ENCODE measurements around the gene TRERF1. TPM values are rescaled to one million over a fixed set of nuclear protein-coding genes. Genes with fewer than 3 reads are reported as not detected.

The TRERF1 gene
- total and polyA plus RNA-seq, 2 of the 4 experiments (the other 2 are of a cell fraction) = 6.3 to 9.9 TPM

GRCh38 chr6:42449917-42450476 is 1.7 kb downstream of the TRERF1 start:
- peak overlapping the region; percentile 95 for H3K23ac ChIP-seq (ENCODE audit: low read depth, low read length)
- peak overlapping the region; percentile 61; the same call in 1 of the 2 replicates for H4K5ac ChIP-seq (ENCODE audit: low read depth, low read length)
- no peaks in the 10 kb centered on the region for H3K9me3 ChIP-seq (ENCODE audit: control insufficient read depth, insufficient read depth, low read length)
- peak overlapping the region; percentile 29; the same call in 2 of the 3 replicates for H2BK15ac ChIP-seq (ENCODE audit: low read depth, low read length)
- TF ChIP-seq RFX5 (IDR thresholded peaks at IDR 0.05; ENCODE audit: low read depth, low read length) = no peak
- no peak for TF ChIP-seq CEBPB (IDR thresholded peaks at IDR 0.05; ENCODE audit: low read depth, low read length)
- no peak for TF ChIP-seq MXI1 (IDR thresholded peaks at IDR 0.05; ENCODE audit: borderline replicate concordance, low read depth, low read length)
- no peak for TF ChIP-seq RAD21 (IDR thresholded peaks at IDR 0.05; ENCODE audit: low read length)
- TF ChIP-seq CHD1 (IDR thresholded peaks at IDR 0.05; ENCODE audit: low read depth, low read length) = no peak
- no peak for TF ChIP-seq RCOR1 (IDR thresholded peaks at IDR 0.05; ENCODE audit: insufficient replicate concordance, low read length)
- TF ChIP-seq MAFK (IDR thresholded peaks at IDR 0.05; ENCODE audit: low read depth, low read length) = no peak
- no peak for TF ChIP-seq BHLHE40 (IDR thresholded peaks at IDR 0.05; ENCODE audit: low read depth, low read length)
- in situ Hi-C loops (cut with MboI; ENCODE audit: low sequenced_read_pairs) (no loop called here), dilution Hi-C loops (cut with HindIII; ENCODE audit: low sequenced_read_pairs, unreplicated experiment) (no loop called here), intact Hi-C loops (cut with micrococcal nuclease) (loop anchor here (2.0 to 10.0 kb wide), 3 partner anchors 83 to 168 kb away; no protein-coding TSS in a partner anchor)
- H3K27ac ChIP-seq (ENCODE audit: insufficient read depth, low read length) = peak overlapping the region; percentile 95
- peak overlapping the region; percentile 87 for H3K14ac ChIP-seq (replicated peaks; ENCODE audit: low read depth, low read length)
- POLR2A ChIA-PET (ENCODE audit: unreplicated experiment) = no interaction called here
- H3K79me1 ChIP-seq (ENCODE audit: low read depth in 1 of 2, low read length in 2 of 2) = peaks cover 19 to 59% of the 10 kb centered on the region in 2 experiments
- peak overlapping the region; percentile 97 for H2BK5ac ChIP-seq (ENCODE audit: low read depth, low read length, poor library complexity, severe bottlenecking)
- H3K27me3 ChIP-seq (ENCODE audit: control insufficient read depth, insufficient read depth, low read length) = no peaks in the 10 kb centered on the region
- H3K4me3 ChIP-seq (ENCODE audit: insufficient read depth, low read depth, low read length) = peak overlapping the region; percentile 88
- H2BK120ac ChIP-seq (ENCODE audit: low read depth, low read length) = peak overlapping the region; percentile 95
- peak overlapping the region; percentile 94 for H3K4ac ChIP-seq (ENCODE audit: low read depth, low read length)
- H4K91ac ChIP-seq (ENCODE audit: insufficient read depth, low read depth, low read length) = peak overlapping the region; percentile 87
- peak overlapping the region; percentile 88 for H3K4me2 ChIP-seq (ENCODE audit: low read depth, low read length)
- 0% methylated on average over 1 of the region's 9 CpGs; no CpG with 5 or more reads in 1 of the 2 experiments for WGBS, 2 experiments (ENCODE audit: extremely low coverage in 2 of 2, insufficient read length in 1 of 2)
- peak overlapping the region; percentile 83 for H3K9ac ChIP-seq (ENCODE audit: low read depth, low read length)
- peaks cover 7% of the 10 kb centered on the region for H3K4me1 ChIP-seq (ENCODE audit: control insufficient read depth, insufficient read depth, low read length)
- H2AFZ ChIP-seq (replicated peaks; ENCODE audit: low read length, poor library complexity) = peak overlapping the region; percentile 69
- H2BK20ac ChIP-seq (ENCODE audit: low read depth, low read length) = peak overlapping the region; percentile 58
- H4K8ac ChIP-seq (ENCODE audit: low read depth in 2 of 2, low read length in 2 of 2) = peak overlapping the region; percentile 23 to 91; a peak in 2 of 4 replicates
- no TSS peak for BruUV-seq (replicated peaks)
- H2AK9ac ChIP-seq (replicated peaks; ENCODE audit: low read depth, low read length, poor library complexity) = peak overlapping the region; percentile 95
- H3K56ac ChIP-seq (ENCODE audit: extremely low read depth, insufficient read depth, low read length) = peak overlapping the region; percentile 91; the same call in 1 of the 2 replicates
- H3K9me1 ChIP-seq (ENCODE audit: insufficient read depth, low read length) = no peaks in the 10 kb centered on the region
- ATAC-seq (ENCODE audit: low read depth) (no peak), DNase-seq (peak; percentile 38)
- H3K36me3 ChIP-seq (ENCODE audit: control insufficient read depth, insufficient read depth, low read length) = no peaks in the 10 kb centered on the region
- peak overlapping the region; percentile 20 for H2AK5ac ChIP-seq (ENCODE audit: low read depth, low read length)
- peaks cover 3% of the 10 kb centered on the region; the same call in 1 of the 2 replicates for H4K20me1 ChIP-seq (ENCODE audit: insufficient read depth, low read length)
- H3K18ac ChIP-seq (ENCODE audit: low read depth, low read length) = peak overlapping the region; percentile 31; the same call in 1 of the 2 replicates
- CTCF ChIA-PET = interaction anchor here (1.1 to 1.4 kb wide), 2 partner anchors 82 to 97 kb away, joined by 4 to 6 read pairs; no protein-coding TSS in a partner anchor

Data from IMR-90 (cell line).